Right cardiac atrium (tissue), 5 donors: ENCODE measurements around the gene EFNA2. TPM values are rescaled to one million over a fixed set of nuclear protein-coding genes. Genes with fewer than 3 reads are reported as not detected.

ENCODE experiments used
- ATAC-seq, 2 donors: fragments of 200-7000 bp; cut with Tn5 transposase; one replicate each; pipeline versions ENCODE4 v1.8.0 to v1.9.1; 2020; ENCODE audit warnings: moderate library complexity in 2 of 2, mild to moderate bottlenecking in 1 of 2
- DNase-seq, 3 donors: peaks; one replicate each; pipeline ENCODE4 v3.0.0-alpha.2; 2020
- H3K27ac ChIP-seq: one replicate; pipeline ENCODE4 v1.5.1; 2013; ENCODE audit warnings: mild to moderate bottlenecking, low read length, control low read depth, moderate library complexity
- H3K27me3 ChIP-seq: one replicate; pipeline ENCODE4 v1.6.1; 2013; ENCODE audit not compliant: control insufficient read depth, insufficient read depth
- H3K4me1 ChIP-seq: one replicate; pipeline ENCODE4 v1.6.1; 2013; ENCODE audit warnings: low read length; ENCODE audit not compliant: control insufficient read depth, insufficient read depth
- H3K4me3 ChIP-seq: one replicate; pipeline ENCODE4 v1.5.1; 2013; ENCODE audit warnings: low read length, control low read depth
- H3K9me3 ChIP-seq: one replicate; pipeline ENCODE4 v1.6.1; 2013; ENCODE audit warnings: low read length; ENCODE audit not compliant: control insufficient read depth
- WGBS: extraction: QIAGEN DNeasy Blood & Tissue Kit; methylation state at CpG from one replicate; pipeline ENCODE4 v1.1.7; 2013; 5-methylcytosine and 5-hydroxymethylcytosine counted together
- intact Hi-C, 4 donors: fragments of 100-400 bp; cut with DNase I; formaldehyde crosslinking; loops; one replicate each; pipeline versions ENCODE4 v1.11.0 to v1.14.0; 2022 to 2023
- polyA plus RNA-seq: library from polyadenylated mRNA; stranded (reverse); fragments of 200-250 nt; gene quantifications from one replicate; pipeline ENCODE4 v1.2.3, GENCODE V29; 2013
- total RNA-seq, 4 donors: library from RNA; stranded (reverse); fragmentation: NEBNext Ultra II Directional; extraction: Animal tissue kit (Norgen Biotek cat#: 25700); gene quantifications; one replicate each; pipeline ENCODE4 v1.2.1, GENCODE V29; 2021
- donor health status: healthy with polysubstance abuse.
- donor health status: DM: no; HTN: yes; CAD: no.
- donor health status: DM: no; HTN: no; CAD: no.
- donor health status: DM: no; HTN: yes; CAD: no; lungs with severe emphysema.
- donor health status: DM: yes; HTN: yes; CAD: no.

Gene EFNA2
- total and polyA plus RNA-seq, 5 donors = not detected

- intact Hi-C loops = no loop called here
- H3K4me1 ChIP-seq = no peaks in the 10 kb centered on the region
- no peaks in the 10 kb centered on the region for H3K9me3 ChIP-seq
- DNase-seq (no peak), ATAC-seq (no peak)
- no peak overlapping the region for H3K27ac ChIP-seq
- no peak overlapping the region for H3K4me3 ChIP-seq
- 53% methylated on average over 11 of the region's 11 CpGs for WGBS
- no peaks in the 10 kb centered on the region for H3K27me3 ChIP-seq
Observed at GRCh38 chr19:1308718-1309117, 23.0 kb downstream of the EFNA2 start.

- Histone ChIP-seq H3K9me3 (no peaks in the 10 kb centered on the region), H3K4me1 (no peaks in the 10 kb centered on the region), H3K4me3 (no peak overlapping the region), H3K27ac (no peak overlapping the region), H3K27me3 (no peaks in the 10 kb centered on the region)
- ATAC-seq (no peak), DNase-seq (no peak)
- intact Hi-C loops = no loop called here
- 69% methylated on average over 28 of the region's 28 CpGs for WGBS
Observed at GRCh38 chr19:1309977-1310852, 24.5 kb downstream of the EFNA2 start.

- no peak overlapping the region for H3K27ac ChIP-seq
- no peaks in the 10 kb centered on the region for H3K9me3 ChIP-seq
- ATAC-seq (no peak), DNase-seq (no peak)
- H3K4me3 ChIP-seq = no peak overlapping the region
- intact Hi-C loops = no loop called here
- H3K27me3 ChIP-seq = no peaks in the 10 kb centered on the region
- 88% methylated on average over 18 of the region's 18 CpGs for WGBS
- no peaks in the 10 kb centered on the region for H3K4me1 ChIP-seq
Observed at GRCh38 chr19:1310853-1311180, 25.1 kb downstream of the EFNA2 start.

GRCh38 chr19:1311543-1312091 lies 25.9 kb downstream of the EFNA2 start:
- ATAC-seq (no peak), DNase-seq (no peak)
- Histone ChIP-seq H3K27me3 (no peaks in the 10 kb centered on the region), H3K4me3 (no peak overlapping the region), H3K9me3 (no peaks in the 10 kb centered on the region), H3K4me1 (no peaks in the 10 kb centered on the region), H3K27ac (no peak overlapping the region)
- intact Hi-C loops = no loop called here
- WGBS = 54% methylated on average over 21 of the region's 21 CpGs

- intact Hi-C loops = no loop called here
- no peaks in the 10 kb centered on the region for H3K9me3 ChIP-seq
- ATAC-seq = no peak
- no peaks in the 10 kb centered on the region for H3K4me1 ChIP-seq
- no peak overlapping the region for H3K27ac ChIP-seq
- H3K27me3 ChIP-seq = no peaks in the 10 kb centered on the region
- no peak overlapping the region for H3K4me3 ChIP-seq
- 72% methylated on average over 61 of the region's 61 CpGs for WGBS
- peak in 1 of 3 donors; percentile 52 for DNase-seq
Observed at GRCh38 chr19:1312767-1313694, 27.4 kb downstream of the EFNA2 start.

- Histone ChIP-seq H3K27ac (no peak overlapping the region), H3K4me3 (no peak overlapping the region), H3K27me3 (no peaks in the 10 kb centered on the region), H3K4me1 (no peaks in the 10 kb centered on the region), H3K9me3 (no peaks in the 10 kb centered on the region)
- ATAC-seq (no peak), DNase-seq (peak in 1 of 3 donors; percentile 38)
- WGBS = 71% methylated on average over 32 of the region's 32 CpGs
- intact Hi-C loops = no loop called here
Observed at GRCh38 chr19:1313695-1314613, 28.3 kb downstream of the EFNA2 start.

GRCh38 chr19:1315470-1316166 lies 29.9 kb downstream of the EFNA2 start:
- Histone ChIP-seq H3K27ac (no peak overlapping the region), H3K9me3 (no peaks in the 10 kb centered on the region), H3K27me3 (no peaks in the 10 kb centered on the region), H3K4me1 (no peaks in the 10 kb centered on the region), H3K4me3 (no peak overlapping the region)
- 10% methylated on average over 58 of the region's 58 CpGs for WGBS
- intact Hi-C loops = no loop called here
- ATAC-seq = peak; percentile 74 to 83
- DNase-seq = peak; percentile 50 to 84 (median 83)

GRCh38 chr19:1316466-1316865 lies 30.8 kb downstream of the EFNA2 start:
- H3K27me3 ChIP-seq = no peaks in the 10 kb centered on the region
- no peak overlapping the region for H3K27ac ChIP-seq
- intact Hi-C loops = no loop called here
- 76% methylated on average over 13 of the region's 13 CpGs for WGBS
- H3K9me3 ChIP-seq = no peaks in the 10 kb centered on the region
- DNase-seq (peak in 1 of 3 donors; percentile 41), ATAC-seq (no peak)
- H3K4me1 ChIP-seq = no peaks in the 10 kb centered on the region
- no peak overlapping the region for H3K4me3 ChIP-seq

GRCh38 chr19:1317274-1318003 lies 31.8 kb downstream of the EFNA2 start:
- DNase-seq (peak in 1 of 3 donors; percentile 29), ATAC-seq (no peak)
- intact Hi-C loops = no loop called here
- WGBS = 74% methylated on average over 17 of the region's 17 CpGs
- H3K9me3 ChIP-seq = no peaks in the 10 kb centered on the region
- H3K4me3 ChIP-seq = no peak overlapping the region
- no peak overlapping the region for H3K27ac ChIP-seq
- no peaks in the 10 kb centered on the region for H3K27me3 ChIP-seq
- no peaks in the 10 kb centered on the region for H3K4me1 ChIP-seq
